Measurements from ENCODE around the gene BPIFB6. TPM values are rescaled to one million over a fixed set of nuclear protein-coding genes. Genes with fewer than 3 reads are reported as not detected.

BPIFB6 gene
- total RNA-seq, 1 experiment from 2014 or later = not detected

DNA sequence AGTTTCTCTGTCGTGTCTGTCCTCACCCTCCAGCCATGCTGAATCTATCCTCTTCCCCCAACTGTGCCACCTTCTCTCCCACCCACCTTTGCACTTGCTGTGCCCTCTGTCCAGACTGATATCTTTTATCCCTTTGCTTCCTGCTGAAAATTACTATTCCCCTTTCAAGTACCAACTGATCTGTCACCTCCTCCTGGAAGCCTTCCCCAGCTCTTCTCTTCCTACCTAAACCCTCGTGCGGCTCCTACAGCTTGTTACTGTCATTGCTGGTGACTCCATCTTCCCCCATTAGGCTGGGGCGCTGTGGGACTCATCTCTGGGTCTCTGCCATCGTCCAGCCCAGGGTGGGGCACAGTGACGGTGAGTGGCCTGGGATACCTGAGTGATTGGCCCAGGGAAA, 1.1 kb downstream of the BPIFB6 start:
- Histone ChIP-seq H3K9me3 (ENCODE audit: control insufficient read depth, insufficient read depth, low read depth, low read length) (no peaks in the 10 kb centered on the region), H3K27ac (ENCODE audit: low read length) (no peak overlapping the region), H3K27me3 (ENCODE audit: control insufficient read depth, insufficient read depth, low read length) (peaks cover 3% of the 10 kb centered on the region; the same call in 1 of the 2 replicates), H3K4me1 (ENCODE audit: control insufficient read depth, insufficient read depth, low read length) (no peaks in the 10 kb centered on the region), H3K4me3 (ENCODE audit: low read depth in 2 of 2, low read length in 2 of 2) (no peak overlapping the region), H3K36me3 (ENCODE audit: control insufficient read depth, insufficient read depth, low read length) (no peaks in the 10 kb centered on the region)
- DNase-seq (ENCODE audit: low read depth, low spot score) (no peak), ATAC-seq (no peak)
- BruUV-seq (replicated peaks) = no TSS peak
- in situ Hi-C loops (cut with HindIII; ENCODE audit: low pct_unique_long_range_greater_than_20kb, low sequenced_read_pairs) (no loop called here), intact Hi-C loops (cut with micrococcal nuclease; ENCODE audit: unreplicated experiment) (no loop called here)
- TF ChIP-seq, protein P1, sequence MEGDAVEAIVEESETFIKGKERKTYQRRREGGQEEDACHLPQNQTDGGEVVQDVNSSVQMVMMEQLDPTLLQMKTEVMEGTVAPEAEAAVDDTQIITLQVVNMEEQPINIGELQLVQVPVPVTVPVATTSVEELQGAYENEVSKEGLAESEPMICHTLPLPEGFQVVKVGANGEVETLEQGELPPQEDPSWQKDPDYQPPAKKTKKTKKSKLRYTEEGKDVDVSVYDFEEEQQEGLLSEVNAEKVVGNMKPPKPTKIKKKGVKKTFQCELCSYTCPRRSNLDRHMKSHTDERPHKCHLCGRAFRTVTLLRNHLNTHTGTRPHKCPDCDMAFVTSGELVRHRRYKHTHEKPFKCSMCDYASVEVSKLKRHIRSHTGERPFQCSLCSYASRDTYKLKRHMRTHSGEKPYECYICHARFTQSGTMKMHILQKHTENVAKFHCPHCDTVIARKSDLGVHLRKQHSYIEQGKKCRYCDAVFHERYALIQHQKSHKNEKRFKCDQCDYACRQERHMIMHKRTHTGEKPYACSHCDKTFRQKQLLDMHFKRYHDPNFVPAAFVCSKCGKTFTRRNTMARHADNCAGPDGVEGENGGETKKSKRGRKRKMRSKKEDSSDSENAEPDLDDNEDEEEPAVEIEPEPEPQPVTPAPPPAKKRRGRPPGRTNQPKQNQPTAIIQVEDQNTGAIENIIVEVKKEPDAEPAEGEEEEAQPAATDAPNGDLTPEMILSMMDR (IDR thresholded peaks at IDR 0.05) = no peak
- TF ChIP-seq, protein P2, sequence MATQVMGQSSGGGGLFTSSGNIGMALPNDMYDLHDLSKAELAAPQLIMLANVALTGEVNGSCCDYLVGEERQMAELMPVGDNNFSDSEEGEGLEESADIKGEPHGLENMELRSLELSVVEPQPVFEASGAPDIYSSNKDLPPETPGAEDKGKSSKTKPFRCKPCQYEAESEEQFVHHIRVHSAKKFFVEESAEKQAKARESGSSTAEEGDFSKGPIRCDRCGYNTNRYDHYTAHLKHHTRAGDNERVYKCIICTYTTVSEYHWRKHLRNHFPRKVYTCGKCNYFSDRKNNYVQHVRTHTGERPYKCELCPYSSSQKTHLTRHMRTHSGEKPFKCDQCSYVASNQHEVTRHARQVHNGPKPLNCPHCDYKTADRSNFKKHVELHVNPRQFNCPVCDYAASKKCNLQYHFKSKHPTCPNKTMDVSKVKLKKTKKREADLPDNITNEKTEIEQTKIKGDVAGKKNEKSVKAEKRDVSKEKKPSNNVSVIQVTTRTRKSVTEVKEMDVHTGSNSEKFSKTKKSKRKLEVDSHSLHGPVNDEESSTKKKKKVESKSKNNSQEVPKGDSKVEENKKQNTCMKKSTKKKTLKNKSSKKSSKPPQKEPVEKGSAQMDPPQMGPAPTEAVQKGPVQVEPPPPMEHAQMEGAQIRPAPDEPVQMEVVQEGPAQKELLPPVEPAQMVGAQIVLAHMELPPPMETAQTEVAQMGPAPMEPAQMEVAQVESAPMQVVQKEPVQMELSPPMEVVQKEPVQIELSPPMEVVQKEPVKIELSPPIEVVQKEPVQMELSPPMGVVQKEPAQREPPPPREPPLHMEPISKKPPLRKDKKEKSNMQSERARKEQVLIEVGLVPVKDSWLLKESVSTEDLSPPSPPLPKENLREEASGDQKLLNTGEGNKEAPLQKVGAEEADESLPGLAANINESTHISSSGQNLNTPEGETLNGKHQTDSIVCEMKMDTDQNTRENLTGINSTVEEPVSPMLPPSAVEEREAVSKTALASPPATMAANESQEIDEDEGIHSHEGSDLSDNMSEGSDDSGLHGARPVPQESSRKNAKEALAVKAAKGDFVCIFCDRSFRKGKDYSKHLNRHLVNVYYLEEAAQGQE (IDR thresholded peaks at IDR 0.05; ENCODE audit: insufficient read depth in 1 of 2, low read depth in 2 of 2, low read length in 1 of 2) = no peak
- no peak for TF ChIP-seq TCF7L2 (IDR thresholded peaks at IDR 0.05; ENCODE audit: low read depth, low read length)
- CTCF ChIA-PET = no interaction called here
- POLR2A ChIA-PET = no interaction called here

DNA sequence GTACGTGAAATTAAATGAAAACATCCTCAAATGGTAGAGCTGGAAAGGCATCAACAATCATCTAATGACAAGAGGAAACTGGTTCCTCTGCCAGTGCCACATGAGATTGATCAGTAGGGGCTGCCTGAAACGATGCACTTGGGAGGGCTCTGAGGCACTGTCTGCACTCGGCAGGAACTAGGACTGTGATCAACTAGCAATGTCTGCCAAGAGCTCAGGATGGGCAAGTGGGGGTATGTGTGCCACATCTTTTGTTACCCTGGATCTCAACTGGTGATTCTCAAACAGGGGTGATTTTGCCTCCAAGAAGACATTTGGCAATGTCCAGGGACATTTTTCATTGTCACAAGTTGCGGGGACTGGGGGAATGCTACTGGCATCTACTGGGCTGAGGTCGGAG, 1.9 kb downstream of the BPIFB6 start:
- H3K9me3 ChIP-seq (ENCODE audit: control insufficient read depth, insufficient read depth, low read depth, low read length) = no peaks in the 10 kb centered on the region
- ATAC-seq (no peak), DNase-seq (ENCODE audit: low read depth, low spot score) (no peak)
- intact Hi-C loops (cut with micrococcal nuclease; ENCODE audit: unreplicated experiment) = no loop called here
- TF ChIP-seq, protein P2 (IDR thresholded peaks at IDR 0.05; ENCODE audit: insufficient read depth in 1 of 2, low read depth in 2 of 2, low read length in 1 of 2) = no peak
- TF ChIP-seq POLR2AphosphoS5 (IDR thresholded peaks at IDR 0.05; ENCODE audit: low read depth, low read length) = no peak
- TF ChIP-seq TCF7L2 (IDR thresholded peaks at IDR 0.05; ENCODE audit: low read depth, low read length) = no peak
- no peak for TF ChIP-seq SIN3A (IDR thresholded peaks at IDR 0.05; ENCODE audit: borderline replicate concordance, insufficient read depth, low read depth, low read length)
- TF ChIP-seq, protein P1 (IDR thresholded peaks at IDR 0.05) = no peak
- H3K27ac ChIP-seq (ENCODE audit: low read length) = no peak overlapping the region
- in situ Hi-C loops (cut with HindIII; ENCODE audit: low pct_unique_long_range_greater_than_20kb, low sequenced_read_pairs) = no loop called here
- H3K4me3 ChIP-seq (ENCODE audit: low read depth in 2 of 2, low read length in 2 of 2) = no peak overlapping the region
- H3K27me3 ChIP-seq (ENCODE audit: control insufficient read depth, insufficient read depth, low read length) = peaks cover 4% of the 10 kb centered on the region; the same call in 1 of the 2 replicates
- H3K36me3 ChIP-seq (ENCODE audit: control insufficient read depth, insufficient read depth, low read length) = no peaks in the 10 kb centered on the region
- H3K4me1 ChIP-seq (ENCODE audit: control insufficient read depth, insufficient read depth, low read length) = no peaks in the 10 kb centered on the region
- POLR2A ChIA-PET = no interaction called here
- no TSS peak for BruUV-seq (replicated peaks)
- CTCF ChIA-PET = no interaction called here

All from Panc1 (cell line).